SK-N-SH (cell line): ENCODE results near the gene HHATL.

Experiments used
- EP300 ChIP-seq, 2 experiments: IDR thresholded peaks; 2 replicates each; pipeline versions ENCODE4 v1.4.0 to v1.6.1; 2012; ENCODE audit warnings: borderline replicate concordance in 1 of 2, low read depth in 1 of 2, low read length in 1 of 2
- EZH2phosphoT487 ChIP-seq: fragments of 200-600 bp; sonication (generic); IDR thresholded peaks from 2 replicates; pipeline ENCODE4 v1.6.1; 2017; ENCODE audit warnings: low read depth, mixed run types, mild to moderate bottlenecking, antibody characterized with exemption, moderate library complexity, borderline replicate concordance
- POLR2AphosphoS5 ChIP-seq: IDR thresholded peaks from 2 replicates; pipeline ENCODE4 v1.6.1; 2012; ENCODE audit warnings: low read depth, low read length
- RFX5 ChIP-seq: IDR thresholded peaks from 2 replicates; pipeline ENCODE4 v1.6.1; 2012; ENCODE audit warnings: mild to moderate bottlenecking, improper control_type of control experiment, low read length
- SIN3A ChIP-seq: IDR thresholded peaks from 2 replicates; pipeline ENCODE4 v1.6.1; 2012; ENCODE audit warnings: low read depth, mild to moderate bottlenecking, low read length, moderate library complexity, borderline replicate concordance
- TEAD4 ChIP-seq: IDR thresholded peaks from 2 replicates; pipeline ENCODE4 v1.4.0; 2012; ENCODE audit warnings: mild to moderate bottlenecking, borderline replicate concordance; ENCODE audit not compliant: insufficient read depth
- TF ChIP-seq, protein P1 (sequence below): IDR thresholded peaks from 2 replicates; pipeline ENCODE4 v1.6.1; 2012; ENCODE audit warnings: mild to moderate bottlenecking, low read depth, low read length, moderate library complexity
- TF ChIP-seq, protein P2 (sequence below): fragments of 200-600 bp; sonication (generic); IDR thresholded peaks from 2 replicates; pipeline ENCODE4 v1.6.1; 2017; ENCODE audit warnings: antibody characterized with exemption, mild to moderate bottlenecking, moderate library complexity

DNA sequence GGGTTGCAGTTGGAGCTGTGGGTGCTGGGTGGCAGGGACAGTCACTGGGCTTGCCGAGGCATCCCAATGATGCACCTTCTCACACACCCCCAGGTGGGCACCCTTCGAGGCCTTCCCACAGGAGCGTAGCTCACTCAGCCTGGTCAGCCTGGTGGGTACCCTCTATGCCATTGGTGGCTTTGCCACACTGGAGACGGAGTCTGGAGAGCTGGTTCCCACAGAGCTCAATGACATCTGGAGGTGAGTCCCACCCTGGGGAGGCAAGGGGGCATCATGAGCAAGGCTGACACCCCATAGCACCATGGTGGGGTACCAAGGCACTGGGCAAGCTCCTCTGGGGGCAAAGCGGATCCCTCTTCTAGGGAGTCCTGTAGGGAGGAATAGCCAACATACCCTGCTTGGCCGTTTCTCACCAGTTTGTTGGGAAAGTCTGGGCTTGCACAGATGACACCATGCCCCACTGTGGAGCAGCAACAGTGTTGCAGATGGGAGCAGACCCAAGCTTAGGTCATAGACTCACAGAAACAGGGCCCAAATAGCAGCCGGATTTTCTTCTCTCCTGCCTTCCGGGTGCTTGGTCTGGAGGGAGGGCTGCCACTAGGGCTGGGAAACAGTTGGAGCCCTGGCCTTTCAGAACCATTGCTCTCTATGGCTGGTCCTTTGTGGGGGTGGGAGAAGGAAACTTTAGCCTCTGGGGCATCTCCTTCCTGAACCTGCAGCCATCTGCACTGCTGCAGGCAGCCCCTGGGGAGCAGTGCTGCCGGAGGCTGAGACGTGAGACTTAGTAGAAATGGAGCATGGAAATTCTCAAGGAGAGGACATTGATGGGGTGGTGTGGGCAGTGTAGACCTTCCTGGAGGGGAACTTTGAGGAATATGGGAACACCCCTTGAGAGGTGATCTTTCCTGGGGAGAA is 11.6 kb downstream of the HHATL start:
- TF ChIP-seq EP300 (IDR thresholded peaks at IDR 0.05; ENCODE audit: borderline replicate concordance in 1 of 2, low read depth in 1 of 2, low read length in 1 of 2) (no peak), TEAD4 (no peak), RFX5 (no peak), SIN3A (no peak), POLR2AphosphoS5 (no peak), EZH2phosphoT487 (no peak)
- TF ChIP-seq, protein P1, sequence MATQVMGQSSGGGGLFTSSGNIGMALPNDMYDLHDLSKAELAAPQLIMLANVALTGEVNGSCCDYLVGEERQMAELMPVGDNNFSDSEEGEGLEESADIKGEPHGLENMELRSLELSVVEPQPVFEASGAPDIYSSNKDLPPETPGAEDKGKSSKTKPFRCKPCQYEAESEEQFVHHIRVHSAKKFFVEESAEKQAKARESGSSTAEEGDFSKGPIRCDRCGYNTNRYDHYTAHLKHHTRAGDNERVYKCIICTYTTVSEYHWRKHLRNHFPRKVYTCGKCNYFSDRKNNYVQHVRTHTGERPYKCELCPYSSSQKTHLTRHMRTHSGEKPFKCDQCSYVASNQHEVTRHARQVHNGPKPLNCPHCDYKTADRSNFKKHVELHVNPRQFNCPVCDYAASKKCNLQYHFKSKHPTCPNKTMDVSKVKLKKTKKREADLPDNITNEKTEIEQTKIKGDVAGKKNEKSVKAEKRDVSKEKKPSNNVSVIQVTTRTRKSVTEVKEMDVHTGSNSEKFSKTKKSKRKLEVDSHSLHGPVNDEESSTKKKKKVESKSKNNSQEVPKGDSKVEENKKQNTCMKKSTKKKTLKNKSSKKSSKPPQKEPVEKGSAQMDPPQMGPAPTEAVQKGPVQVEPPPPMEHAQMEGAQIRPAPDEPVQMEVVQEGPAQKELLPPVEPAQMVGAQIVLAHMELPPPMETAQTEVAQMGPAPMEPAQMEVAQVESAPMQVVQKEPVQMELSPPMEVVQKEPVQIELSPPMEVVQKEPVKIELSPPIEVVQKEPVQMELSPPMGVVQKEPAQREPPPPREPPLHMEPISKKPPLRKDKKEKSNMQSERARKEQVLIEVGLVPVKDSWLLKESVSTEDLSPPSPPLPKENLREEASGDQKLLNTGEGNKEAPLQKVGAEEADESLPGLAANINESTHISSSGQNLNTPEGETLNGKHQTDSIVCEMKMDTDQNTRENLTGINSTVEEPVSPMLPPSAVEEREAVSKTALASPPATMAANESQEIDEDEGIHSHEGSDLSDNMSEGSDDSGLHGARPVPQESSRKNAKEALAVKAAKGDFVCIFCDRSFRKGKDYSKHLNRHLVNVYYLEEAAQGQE, result no peak
- TF ChIP-seq, protein P2, sequence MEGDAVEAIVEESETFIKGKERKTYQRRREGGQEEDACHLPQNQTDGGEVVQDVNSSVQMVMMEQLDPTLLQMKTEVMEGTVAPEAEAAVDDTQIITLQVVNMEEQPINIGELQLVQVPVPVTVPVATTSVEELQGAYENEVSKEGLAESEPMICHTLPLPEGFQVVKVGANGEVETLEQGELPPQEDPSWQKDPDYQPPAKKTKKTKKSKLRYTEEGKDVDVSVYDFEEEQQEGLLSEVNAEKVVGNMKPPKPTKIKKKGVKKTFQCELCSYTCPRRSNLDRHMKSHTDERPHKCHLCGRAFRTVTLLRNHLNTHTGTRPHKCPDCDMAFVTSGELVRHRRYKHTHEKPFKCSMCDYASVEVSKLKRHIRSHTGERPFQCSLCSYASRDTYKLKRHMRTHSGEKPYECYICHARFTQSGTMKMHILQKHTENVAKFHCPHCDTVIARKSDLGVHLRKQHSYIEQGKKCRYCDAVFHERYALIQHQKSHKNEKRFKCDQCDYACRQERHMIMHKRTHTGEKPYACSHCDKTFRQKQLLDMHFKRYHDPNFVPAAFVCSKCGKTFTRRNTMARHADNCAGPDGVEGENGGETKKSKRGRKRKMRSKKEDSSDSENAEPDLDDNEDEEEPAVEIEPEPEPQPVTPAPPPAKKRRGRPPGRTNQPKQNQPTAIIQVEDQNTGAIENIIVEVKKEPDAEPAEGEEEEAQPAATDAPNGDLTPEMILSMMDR, result no peak
